ENCODE data around the gene ITGA7.
A peak's percentile ranks its signal among the peaks of the same experiment; 100 is the strongest.

Gene ITGA7, protein sequence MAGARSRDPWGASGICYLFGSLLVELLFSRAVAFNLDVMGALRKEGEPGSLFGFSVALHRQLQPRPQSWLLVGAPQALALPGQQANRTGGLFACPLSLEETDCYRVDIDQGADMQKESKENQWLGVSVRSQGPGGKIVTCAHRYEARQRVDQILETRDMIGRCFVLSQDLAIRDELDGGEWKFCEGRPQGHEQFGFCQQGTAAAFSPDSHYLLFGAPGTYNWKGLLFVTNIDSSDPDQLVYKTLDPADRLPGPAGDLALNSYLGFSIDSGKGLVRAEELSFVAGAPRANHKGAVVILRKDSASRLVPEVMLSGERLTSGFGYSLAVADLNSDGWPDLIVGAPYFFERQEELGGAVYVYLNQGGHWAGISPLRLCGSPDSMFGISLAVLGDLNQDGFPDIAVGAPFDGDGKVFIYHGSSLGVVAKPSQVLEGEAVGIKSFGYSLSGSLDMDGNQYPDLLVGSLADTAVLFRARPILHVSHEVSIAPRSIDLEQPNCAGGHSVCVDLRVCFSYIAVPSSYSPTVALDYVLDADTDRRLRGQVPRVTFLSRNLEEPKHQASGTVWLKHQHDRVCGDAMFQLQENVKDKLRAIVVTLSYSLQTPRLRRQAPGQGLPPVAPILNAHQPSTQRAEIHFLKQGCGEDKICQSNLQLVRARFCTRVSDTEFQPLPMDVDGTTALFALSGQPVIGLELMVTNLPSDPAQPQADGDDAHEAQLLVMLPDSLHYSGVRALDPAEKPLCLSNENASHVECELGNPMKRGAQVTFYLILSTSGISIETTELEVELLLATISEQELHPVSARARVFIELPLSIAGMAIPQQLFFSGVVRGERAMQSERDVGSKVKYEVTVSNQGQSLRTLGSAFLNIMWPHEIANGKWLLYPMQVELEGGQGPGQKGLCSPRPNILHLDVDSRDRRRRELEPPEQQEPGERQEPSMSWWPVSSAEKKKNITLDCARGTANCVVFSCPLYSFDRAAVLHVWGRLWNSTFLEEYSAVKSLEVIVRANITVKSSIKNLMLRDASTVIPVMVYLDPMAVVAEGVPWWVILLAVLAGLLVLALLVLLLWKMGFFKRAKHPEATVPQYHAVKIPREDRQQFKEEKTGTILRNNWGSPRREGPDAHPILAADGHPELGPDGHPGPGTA

DNA sequence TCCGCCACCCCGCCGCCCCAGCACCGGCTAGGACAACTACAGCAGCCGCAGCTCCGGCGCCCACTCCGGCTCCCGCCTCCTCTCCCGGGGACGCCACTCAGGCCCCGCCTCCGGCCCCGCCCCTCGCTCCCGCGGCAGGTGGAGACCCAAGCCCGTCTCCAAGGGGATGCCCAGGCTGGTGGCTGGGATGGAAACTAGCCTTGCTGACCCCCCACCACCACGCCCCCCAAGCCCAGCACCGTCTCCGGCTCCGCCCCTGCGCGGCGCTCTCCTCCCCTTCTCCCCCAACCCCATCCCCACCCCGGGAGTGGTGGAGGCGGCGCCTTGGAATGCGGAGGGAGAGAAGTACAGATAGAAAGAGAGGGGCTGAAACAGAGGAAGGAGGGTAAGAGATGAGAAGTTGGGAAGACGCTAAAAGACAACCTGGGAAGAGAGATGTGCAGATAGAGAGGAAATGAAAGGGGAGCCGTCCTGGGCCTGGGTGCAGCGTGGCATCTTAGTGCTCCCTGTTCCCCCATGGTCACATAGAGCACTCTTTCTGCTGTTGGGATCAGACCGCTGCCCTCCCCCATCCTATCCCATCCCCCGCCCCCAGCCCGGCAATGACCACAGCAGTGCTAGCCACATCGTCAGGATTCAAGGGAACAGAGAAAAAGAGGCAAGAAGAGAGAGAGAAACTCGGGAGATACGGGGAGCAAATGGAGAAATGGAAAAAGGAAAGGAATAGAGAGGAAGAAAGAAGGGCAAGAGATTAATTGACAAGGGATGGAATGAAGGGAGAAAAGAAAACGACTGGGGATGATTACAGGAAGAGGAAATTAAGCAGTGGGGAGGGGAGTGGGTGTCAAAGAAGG is at the start of gene ITGA7:
ITGA7 (minus strand) TSS at position 64 of the 854 bp plus-strand sequence. CDS start 222 bp downstream, outside the sequence.
- DNase-seq (ENCODE audit: low spot score): no peak

DNA sequence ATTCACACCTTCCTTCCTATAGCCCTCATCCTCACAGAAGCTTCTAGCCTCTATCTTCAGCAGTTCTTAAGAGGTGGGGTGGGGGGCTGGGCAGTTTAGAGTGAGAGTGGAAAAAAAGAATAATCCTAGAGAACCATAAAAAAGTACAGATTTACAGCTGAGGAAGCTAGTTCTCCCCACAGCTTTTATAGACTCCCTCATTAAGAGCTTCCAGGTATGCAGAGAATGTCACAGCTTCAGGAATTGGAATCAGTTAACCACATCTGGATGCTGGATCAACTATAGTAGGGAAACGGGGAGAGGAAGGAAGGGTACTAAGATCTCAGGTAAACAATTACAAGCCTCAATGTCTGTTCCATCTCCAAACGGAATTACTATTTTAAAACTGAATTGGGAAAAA is 47.5 kb upstream of the ITGA7 start:
- DNase-seq (ENCODE audit: low spot score): no peak

DNA sequence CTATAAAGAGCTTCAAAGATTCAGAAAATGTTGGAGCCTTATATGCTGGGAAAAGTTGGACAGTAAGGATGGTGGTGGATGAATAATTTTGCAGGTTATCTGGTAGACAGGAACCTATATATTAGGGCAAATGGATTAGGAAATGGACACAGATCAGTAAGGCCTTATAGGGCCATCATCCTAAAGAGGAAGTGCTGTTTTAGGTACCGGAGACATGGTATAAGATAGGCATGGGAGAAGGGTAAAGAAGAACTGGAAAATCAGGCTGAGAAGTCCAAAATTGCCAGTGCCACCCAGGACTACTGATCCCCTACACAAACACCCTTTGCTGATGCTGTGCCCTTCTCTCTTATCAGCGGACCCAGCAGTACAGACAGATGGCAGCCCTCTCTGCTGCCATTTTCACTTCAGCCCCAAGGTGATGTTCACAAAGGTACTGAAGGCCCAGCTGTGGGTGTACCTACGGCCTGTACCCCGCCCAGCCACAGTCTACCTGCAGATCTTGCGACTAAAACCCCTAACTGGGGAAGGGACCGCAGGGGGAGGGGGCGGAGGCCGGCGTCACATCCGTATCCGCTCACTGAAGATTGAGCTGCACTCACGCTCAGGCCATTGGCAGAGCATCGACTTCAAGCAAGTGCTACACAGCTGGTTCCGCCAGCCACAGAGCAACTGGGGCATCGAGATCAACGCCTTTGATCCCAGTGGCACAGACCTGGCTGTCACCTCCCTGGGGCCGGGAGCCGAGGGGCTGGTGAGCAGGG is 40.7 kb upstream of the ITGA7 start:
- no peak for DNase-seq (ENCODE audit: low spot score)

DNA sequence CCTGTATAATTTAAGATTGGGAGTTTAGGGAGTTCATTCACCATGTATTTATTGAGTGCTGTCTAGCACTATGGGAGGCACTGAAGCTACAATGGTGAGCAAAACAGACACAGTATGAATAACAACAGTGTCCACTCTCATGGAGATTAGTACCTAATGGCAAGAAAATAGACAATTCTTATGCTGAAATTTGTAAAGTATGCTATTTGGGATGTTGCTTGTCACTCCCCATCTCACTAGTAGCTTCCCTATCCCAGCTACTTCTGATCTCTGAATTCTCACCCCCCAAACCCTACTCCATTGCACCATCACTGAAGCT is 39.2 kb upstream of the ITGA7 start:
- DNase-seq (ENCODE audit: low spot score): no peak

DNA sequence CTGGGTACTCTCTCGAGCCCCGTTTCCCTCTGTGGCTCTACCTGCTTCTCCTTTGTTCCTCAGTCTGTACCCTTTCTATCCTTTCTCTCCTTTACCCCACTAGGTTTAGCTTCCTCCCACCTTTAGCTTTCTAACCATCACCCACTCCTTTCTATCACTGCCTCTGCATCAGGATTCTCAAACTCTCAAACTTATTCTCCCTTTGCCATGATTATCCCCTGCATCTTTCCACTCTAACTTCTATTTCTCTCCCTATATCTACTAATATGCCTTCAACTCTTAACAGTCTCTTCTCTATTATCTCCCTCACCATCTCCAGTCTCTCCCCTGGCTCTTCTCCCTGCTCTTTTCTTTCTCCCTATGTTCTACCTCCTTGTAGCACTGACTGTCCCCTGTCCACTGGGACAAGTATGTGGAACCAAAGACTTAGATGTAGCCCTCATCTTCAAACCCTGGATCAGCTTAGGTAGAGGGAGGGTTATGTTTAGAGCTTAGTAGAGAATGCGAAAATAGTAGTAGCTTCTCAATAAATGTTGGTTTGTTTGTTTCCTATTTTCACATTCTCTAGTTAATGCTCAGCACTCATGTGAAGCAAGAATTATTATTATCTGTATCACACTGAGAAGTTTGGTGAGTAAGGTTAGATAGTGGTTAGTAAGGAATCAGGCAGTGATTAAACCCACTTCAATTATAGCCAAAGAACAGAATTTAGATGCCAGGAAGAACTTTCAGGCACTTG is 38.6 kb upstream of the ITGA7 start:
- no peak for DNase-seq (ENCODE audit: low spot score)

DNA sequence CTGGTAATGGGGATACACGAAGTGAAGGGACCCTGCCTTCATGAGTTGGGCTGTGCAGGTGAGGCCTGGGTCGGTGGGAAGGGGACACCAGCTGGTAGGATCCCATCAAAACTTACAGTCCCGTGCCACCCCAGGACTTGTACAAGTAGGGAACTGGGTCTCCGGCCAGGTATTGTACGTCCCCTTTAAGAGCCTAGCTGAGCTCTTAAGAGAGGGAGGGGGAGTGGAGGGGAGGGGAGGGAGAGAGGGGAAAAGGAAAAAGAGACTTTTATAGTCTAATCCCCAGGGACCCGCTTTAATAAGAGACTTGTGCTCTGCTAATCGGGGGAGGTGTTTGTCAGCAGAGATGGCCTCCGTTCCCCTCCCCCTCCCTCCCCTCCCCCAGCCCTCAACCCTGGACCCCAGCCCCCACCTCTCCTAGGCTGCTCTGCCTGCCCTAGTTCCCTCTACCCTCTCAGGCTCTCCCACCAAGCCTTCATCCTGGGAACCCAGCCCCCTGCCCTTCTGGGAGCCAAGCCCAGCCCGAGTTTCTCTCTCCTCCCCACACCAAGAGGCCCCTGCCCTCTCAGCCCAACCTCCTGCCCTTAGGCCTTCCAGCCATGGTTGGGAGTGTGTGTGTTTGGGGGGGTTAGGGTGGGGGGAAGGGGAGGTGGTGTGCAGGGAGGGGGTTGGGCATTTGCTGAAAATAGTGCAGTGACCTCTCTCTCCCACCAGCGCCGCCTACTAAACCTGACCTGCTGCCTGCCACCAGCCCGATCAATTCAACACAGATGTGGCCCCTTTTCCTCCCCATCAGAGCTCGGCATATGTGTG is 37.9 kb upstream of the ITGA7 start:
- no peak for DNase-seq (ENCODE audit: low spot score)

DNA sequence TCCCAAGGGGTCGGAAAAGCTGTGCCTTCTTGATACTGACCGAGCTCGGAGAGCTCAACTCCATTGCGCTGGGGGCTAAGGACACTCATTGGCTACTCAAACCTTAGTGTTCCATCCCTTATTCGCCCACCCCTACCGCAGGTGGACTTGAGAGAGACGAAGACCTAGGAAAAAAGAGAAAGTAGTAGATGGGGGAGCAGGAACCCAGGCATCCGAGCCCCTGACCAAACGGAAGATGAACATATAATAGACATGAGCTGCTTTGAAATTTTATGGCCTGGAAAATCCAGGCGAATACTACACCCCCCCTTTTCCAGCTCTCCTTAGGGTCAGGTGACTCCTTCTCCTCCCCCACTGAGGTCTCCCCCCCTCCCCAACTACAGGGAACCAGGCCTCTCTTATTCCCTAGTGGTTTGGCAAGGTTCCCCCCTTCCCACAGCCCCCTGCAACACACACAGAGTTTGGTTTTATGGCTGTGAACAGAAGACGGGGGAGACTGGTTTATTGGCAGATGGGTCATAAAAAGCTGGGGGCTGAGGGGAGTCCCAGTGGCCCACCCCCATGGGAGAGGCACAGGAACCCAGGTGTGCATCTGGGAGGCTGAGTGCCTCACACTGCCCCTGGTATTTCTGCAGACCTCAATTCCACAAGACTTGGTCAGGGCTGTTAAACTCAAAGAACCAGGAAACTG is 36.8 kb upstream of the ITGA7 start:
- DNase-seq (ENCODE audit: low spot score): no peak

DNA sequence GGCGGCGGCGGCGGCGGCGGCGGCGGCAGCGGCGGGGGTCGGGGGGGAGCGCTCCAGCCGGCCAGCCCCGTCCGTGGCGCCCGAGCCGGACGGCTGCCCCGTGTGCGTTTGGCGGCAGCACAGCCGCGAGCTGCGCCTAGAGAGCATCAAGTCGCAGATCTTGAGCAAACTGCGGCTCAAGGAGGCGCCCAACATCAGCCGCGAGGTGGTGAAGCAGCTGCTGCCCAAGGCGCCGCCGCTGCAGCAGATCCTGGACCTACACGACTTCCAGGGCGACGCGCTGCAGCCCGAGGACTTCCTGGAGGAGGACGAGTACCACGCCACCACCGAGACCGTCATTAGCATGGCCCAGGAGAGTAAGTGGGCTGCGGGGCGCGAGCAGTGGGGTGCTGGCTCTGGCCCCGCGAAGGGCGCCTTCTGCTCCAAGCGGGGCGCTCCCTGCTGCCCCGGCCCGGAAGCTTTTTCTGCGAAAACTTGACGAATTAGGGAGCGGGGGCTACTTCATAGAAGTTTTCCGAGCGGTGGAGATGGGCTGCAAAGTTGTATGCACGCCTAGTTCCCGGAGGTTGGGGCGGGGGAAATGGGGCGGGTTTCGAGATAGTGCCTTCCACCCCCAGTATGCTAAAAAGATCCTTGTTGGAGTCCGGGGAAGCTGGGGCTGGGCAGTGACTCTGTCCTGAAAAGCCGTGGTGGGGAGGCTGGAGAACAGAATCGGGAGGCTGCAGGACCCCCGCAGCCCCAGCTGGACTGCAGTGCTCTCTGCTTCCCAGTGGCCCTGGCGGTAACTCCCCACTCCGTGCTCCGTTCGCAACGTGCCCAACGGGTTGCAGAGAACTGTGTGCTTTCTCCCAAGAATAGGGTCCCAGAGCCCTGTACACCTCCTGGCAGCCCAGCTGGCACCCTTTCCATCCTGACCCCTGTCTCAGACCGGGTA is 36.0 kb upstream of the ITGA7 start:
- DNase-seq (ENCODE audit: low spot score): peak; percentile 61

DNA sequence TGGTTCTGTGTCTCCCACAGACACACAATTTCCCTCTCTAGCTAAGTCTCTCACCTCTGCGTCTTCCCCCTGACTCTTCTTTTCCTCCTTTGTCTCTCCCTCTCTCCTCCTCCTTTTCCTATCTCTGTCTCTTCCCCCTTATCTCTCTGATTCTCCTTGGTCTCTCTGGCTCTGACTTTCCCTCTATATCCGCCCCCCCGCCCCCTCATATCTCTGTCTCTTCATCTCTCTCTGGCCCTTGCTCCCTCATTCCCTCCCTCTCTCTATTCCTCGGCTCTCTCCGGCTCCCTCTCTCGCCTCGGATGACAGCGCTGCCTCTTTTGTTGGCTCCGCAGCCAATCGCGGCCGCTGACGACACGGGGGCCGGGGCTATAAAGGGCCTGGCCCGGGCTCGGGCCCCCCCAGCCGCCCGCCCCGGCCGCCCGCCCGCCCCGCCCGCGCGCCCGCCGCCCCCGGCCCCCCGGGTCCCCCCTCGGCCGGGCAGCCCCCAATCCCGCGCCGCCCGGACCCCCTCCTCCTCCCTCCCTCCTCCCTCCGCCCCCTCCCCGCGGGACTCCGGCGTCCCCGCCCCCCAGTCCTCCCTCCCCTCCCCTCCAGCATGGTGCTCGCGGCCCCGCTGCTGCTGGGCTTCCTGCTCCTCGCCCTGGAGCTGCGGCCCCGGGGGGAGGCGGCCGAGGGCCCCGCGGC is 35.2 kb upstream of the ITGA7 start, which contains the start of gene GDF11:
GDF11 (plus strand) TSS at position 404 of the 687 bp plus-strand sequence; CDS start at position 599, 195 bp downstream.
- peak; percentile 43 for DNase-seq (ENCODE audit: low spot score)

DNA sequence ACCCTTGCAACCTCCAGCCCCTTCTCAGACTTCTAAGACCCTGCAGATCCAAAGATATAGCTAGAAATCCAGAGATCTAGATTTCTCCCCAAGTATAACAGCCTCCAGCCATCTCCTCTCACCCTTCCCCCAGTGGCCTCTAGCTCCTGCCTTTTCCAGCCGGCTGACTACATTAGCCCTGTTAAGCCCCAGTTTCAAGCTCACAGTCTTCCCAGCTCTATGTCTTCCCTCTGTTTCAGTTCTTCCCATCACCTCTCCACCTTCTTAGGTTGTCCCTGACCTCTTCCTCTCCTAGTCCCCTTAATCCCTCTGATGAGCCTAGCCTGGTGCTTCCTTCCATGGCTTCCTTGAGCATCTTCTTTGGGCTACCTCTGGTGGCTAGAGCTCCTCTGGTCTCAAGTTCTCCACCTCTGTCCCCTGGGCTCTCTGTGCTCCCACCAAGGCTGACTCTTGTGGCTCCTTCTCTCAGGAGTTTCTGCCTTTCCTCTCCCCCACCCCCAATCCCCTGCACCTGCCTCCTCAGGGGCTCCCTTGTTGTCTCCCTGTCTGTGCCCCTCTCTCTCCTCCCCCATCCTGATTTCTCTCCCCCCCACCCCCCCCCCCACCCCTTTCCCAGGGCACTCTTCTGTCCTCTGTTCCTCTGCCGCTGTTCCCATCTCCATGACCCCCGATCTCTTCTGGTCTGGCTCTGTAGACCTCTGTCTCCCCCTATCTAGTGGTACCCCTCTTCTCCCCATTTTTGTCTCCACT is 34.4 kb upstream of the ITGA7 start:
- DNase-seq (ENCODE audit: low spot score): no peak

DNA sequence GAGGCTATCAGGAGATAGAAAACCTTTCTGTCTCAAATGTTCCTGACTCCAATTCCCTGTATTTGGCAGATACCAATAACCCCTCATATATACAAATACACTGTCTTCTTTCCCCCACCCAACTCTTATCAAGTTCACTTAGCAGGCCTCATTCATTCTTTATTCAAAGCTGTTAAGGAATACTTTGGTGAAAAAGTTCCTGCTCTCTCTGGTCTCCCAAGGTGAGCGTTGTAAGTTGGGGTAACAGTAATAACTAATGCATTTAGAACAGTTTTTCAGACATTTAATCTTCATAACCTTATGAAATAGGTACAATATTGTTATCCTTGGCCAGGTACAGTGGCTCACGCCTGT is 31.3 kb upstream of the ITGA7 start:
- no peak for DNase-seq (ENCODE audit: low spot score)

DNA sequence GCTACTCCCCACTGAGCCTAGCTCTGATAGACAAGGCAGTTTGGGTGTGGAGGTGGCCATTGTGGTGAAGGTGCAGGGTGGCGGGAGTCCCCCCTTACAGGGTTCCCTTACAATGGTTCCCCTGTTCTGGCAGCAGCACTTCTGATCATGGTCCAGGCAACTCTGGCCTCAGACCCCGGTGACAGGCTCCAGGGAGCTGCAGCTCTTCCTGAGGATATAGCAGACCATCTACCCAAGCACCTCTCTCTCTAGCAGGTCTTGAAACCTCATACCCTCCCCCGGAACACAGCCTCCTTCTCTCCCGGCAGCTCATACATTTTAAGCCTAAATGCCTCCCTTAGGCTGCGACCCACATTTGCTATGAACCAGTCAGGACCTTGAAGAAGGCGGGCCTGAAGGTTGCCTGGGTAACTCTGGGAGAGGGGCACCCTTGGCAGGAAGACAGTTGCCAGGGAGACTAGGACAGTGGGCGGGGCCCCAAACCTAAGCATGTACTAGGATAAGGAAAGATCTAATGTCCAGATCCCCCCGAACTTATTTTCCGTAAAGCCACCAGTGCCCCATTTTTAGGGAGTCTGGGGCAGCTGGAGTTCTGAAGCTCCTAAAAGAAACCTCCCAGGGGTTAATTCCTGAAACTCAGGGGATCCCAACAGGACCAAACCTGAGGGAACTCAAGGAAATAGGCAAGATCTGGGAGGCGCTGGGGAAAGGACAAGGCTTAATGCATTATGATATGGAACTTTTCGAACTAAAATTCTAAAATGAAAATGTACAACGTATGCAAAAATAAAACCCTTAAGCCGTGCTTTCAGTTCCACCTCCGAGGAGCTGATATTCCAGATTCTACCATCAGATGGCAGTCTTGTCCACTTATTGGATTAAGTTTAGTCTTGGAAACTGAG is 30.7 kb upstream of the ITGA7 start:
- DNase-seq (ENCODE audit: low spot score): peak; percentile 86

DNA sequence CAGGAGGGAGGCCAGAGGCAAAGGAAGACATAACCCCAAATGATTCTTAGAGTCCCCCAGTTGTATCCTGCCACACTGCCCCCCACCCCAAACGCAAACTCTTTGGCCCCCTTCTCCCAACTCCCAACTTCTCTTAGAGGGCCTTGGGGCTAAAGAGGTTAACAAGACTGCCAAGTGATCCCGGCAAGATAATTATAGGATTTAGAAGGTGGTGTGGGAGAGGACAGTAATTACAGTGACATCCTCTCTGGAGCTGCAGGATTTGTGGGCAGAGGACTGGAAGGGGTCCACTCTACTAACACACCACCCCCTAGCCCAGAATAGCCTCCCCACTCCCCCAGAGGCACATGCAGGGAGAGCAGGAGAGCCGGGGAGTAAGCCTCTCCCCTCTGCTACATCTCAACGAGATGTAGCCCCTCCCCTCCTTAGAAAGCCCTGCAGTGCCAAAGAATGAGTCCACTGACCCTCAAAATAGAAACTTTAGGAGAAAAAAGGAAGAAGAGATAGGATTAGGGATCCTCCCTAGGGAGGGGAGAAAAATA is 29.9 kb upstream of the ITGA7 start:
- DNase-seq (ENCODE audit: low spot score): no peak

DNA sequence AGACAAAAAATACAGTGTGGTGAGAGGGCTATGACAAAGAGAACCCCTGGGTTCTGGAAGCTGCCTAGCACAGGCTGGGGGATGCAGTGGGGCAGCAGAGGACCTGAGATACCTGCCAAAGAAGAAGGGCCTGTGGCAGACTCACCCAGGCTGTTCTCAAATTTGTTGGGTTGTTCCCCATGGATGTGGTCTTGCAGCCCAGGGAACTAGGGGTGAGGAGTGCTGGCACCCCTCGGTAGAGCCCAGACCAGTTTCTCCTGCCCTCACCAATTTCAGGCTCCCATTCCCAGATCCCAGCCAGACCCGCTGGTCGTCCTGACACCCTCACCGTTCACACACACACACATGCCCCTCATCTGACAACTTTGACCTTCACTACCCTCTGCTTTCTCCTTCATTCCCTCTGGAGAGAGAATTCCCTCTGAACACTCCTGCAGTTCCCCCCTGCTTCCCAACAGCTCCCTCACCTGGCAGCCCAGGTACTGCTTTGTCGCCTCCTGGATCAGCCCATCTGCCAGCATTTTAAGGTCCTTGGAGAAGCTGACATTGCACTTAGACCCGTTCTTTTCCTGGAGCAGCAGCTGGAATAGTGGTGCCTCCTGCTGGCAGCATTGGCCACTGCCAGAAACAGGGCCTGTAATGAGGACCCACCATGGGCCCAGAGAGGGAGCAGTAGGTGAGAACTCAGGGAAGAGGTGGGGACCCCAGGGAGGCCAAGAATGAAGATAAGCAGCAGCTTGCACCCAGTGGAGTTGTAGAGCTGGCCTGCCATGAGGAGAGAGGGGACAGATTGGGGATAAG is 29.3 kb upstream of the ITGA7 start:
- DNase-seq (ENCODE audit: low spot score): peak; percentile 73
